ENCODE measurements around the gene PTPRJ. TPM values are rescaled to one million over a fixed set of nuclear protein-coding genes. Genes with fewer than 3 reads are reported as not detected.

Gene PTPRJ
- total RNA-seq, 1 donor from 2014 or later = 5.9 TPM

DNA sequence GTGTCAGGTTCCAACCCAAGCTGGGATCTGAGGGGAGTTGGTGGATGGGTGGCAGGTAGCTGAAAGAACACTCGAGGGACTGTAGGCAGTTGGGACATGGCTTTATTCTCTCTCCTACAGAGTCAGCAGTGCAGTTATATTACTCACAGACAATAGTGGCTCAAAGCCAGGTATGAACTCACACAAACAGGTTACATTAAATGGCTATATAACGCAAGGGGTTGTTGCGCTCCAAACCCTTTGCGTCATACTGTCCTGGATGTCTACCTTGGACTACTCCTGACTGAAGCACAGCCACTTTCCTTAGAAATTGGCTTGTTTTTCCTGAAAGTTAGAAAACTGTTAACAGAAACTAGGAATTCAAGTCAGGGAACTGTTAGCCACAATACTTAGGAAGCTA, 169.9 kb downstream of the PTPRJ start:
- Histone ChIP-seq H3K4me3 (no peak overlapping the region), H3K36me3 (peaks cover 4 to 17% of the 10 kb centered on the region in 2 donors), H3K9me3 (peaks cover 0 to 4% of the 10 kb centered on the region in 2 donors), H3K27ac (no peak overlapping the region), H3K4me1 (no peaks in the 10 kb centered on the region), H3K27me3 (no peaks in the 10 kb centered on the region)
- TF ChIP-seq, protein P1, sequence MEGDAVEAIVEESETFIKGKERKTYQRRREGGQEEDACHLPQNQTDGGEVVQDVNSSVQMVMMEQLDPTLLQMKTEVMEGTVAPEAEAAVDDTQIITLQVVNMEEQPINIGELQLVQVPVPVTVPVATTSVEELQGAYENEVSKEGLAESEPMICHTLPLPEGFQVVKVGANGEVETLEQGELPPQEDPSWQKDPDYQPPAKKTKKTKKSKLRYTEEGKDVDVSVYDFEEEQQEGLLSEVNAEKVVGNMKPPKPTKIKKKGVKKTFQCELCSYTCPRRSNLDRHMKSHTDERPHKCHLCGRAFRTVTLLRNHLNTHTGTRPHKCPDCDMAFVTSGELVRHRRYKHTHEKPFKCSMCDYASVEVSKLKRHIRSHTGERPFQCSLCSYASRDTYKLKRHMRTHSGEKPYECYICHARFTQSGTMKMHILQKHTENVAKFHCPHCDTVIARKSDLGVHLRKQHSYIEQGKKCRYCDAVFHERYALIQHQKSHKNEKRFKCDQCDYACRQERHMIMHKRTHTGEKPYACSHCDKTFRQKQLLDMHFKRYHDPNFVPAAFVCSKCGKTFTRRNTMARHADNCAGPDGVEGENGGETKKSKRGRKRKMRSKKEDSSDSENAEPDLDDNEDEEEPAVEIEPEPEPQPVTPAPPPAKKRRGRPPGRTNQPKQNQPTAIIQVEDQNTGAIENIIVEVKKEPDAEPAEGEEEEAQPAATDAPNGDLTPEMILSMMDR (IDR thresholded peaks at IDR 0.05) = no peak
- no peak for DNase-seq (ENCODE audit: low spot score in 2 of 2)
- intact Hi-C loops (cut with DNase I) = no loop called here

DNA sequence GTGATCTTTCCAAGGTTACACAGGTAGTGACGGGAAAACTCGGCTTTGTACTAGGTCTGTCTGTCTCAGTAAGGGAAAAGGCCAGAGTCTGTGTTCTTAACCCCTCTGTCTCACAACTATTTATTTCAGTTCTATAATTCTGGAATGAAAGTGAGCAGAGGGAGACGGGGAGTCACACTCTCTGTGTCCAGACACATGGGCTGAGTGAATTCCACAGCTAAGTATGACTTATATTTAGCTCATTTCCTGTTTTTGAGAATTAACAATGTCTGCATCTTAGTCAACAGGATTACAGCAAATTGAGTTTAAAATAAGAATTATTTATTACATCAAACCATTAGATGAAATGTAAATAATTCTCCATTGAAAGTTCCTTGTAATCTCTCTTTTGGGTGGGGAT, 173.8 kb downstream of the PTPRJ start:
- H3K27ac ChIP-seq = no peak overlapping the region
- H3K27me3 ChIP-seq = no peaks in the 10 kb centered on the region
- TF ChIP-seq, protein P1 (IDR thresholded peaks at IDR 0.05) = no peak
- intact Hi-C loops (cut with DNase I) = no loop called here
- no peak for DNase-seq (ENCODE audit: low spot score in 2 of 2)
- peaks cover 0 to 4% of the 10 kb centered on the region in 2 donors for H3K9me3 ChIP-seq
- H3K4me1 ChIP-seq = no peaks in the 10 kb centered on the region
- no peak overlapping the region for H3K4me3 ChIP-seq
- H3K36me3 ChIP-seq = peaks cover 8 to 28% of the 10 kb centered on the region in 2 donors

DNA sequence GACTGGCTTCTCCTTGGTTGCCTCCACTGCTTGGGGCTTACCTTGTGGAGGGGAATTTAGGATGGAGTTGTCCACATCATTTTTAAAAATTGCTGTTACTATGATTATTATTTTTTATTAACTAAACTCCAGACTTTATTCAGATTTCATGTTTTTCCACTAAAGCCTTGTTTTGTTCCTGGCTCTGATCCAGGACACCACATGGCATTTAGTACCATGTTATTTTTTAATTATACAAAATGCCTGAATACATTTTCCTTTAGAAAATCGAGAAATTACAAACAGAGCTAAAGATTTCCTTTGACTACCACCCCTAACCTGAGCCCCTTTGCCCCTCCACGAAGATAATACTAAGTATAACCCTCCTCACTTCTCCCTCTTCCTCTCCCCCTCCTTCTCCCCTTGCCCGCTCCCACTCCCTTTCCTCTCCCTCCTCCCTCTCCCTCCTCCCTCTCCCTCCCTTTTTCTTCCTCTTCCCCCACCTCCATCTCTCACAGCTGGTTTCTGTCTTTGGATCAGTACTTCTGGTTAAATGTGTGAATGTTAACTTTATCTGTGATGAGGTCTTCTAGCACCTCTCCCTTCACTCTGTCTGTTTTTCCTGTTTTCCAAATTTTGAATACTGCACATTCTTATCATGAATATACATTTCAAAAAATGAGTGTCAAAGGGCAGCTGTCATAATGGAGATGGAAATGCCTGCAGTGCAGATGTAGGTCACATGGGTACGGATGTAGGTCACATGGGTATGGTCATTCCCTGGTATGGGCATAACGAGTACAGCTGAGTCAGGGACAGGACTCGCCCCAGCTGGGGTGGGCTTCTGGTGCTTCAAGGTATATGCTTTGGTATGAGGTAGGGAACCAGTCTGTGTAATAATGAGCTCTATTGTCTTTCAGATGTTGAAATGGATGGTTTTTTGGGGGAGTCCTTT, 181.9 kb downstream of the PTPRJ start:
- TF ChIP-seq, protein P1 (IDR thresholded peaks at IDR 0.05) = no peak
- Histone ChIP-seq H3K36me3 (peaks cover 3% of the 10 kb centered on the region in 2 donors), H3K4me1 (no peaks in the 10 kb centered on the region)

DNA sequence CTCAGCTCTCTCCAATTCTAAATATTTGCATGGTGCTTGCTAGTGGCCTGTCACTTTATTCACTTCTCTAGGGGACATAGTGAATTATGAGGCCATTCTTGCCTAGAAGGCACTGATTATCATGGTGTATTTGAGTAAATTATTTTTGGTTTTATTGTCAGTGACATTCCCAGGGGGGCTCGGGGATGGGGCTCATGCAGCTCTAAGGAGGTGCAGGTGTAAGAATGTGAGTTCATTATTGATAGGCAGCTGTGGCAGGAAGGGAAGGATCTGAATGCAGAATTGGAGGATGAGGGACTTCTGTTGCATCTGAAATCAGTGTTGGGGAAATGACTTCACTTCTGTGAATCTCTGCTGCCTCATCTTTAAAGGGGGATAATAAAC, 182.5 kb downstream of the PTPRJ start:
- H3K27ac ChIP-seq = no peak overlapping the region
- TF ChIP-seq, protein P1 (IDR thresholded peaks at IDR 0.05) = no peak
- intact Hi-C loops (cut with DNase I) = no loop called here

More for the DNA sequence above, 181.9 kb downstream of the PTPRJ start:
- Histone ChIP-seq H3K27ac (no peak overlapping the region), H3K27me3 (no peaks in the 10 kb centered on the region), H3K4me3 (no peak overlapping the region), H3K9me3 (no peaks in the 10 kb centered on the region)
- no peak for DNase-seq (ENCODE audit: low spot score in 2 of 2)
- intact Hi-C loops (cut with DNase I) = no loop called here

DNA sequence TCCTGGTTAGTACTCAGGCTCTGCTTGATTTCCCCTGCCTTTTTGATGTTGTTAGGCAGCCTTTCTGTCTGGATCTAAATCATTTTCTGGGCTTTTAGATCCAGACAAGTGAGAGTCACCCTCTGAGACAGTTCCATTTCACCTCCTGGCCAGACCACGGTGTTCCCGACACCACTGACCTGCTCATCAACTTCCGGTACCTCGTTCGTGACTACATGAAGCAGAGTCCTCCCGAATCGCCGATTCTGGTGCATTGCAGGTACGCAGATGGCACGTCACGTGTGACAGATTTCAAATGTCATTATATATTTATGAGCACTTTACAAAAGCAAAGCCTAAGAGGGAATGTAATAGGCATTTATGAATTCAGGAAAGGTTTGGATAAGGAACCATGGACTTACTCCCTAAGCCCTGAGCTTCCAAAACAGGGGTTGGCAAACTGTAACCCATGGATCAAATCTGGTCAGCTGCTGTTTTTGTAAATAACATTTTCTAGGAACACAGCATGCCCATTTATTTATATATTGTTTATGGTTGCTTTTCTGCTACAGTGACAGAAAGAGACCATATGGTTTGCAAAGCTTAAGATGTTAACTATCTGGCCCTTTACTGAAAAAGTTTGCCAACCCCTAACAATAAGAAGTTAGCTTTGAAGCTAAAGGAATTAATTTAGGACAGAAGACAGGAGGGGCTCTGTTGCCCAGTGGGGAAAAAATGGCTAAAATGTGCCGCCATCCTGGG, 183.2 kb downstream of the PTPRJ start:
- Histone ChIP-seq H3K9me3 (no peaks in the 10 kb centered on the region), H3K4me3 (no peak overlapping the region), H3K27ac (no peak overlapping the region), H3K36me3 (peaks cover 3% of the 10 kb centered on the region in 2 donors), H3K4me1 (no peaks in the 10 kb centered on the region), H3K27me3 (no peaks in the 10 kb centered on the region)
- intact Hi-C loops (cut with DNase I) = no loop called here
- TF ChIP-seq, protein P1 (IDR thresholded peaks at IDR 0.05) = no peak
- no peak for DNase-seq (ENCODE audit: low spot score in 2 of 2)

More for the DNA sequence above, 182.5 kb downstream of the PTPRJ start:
- no peaks in the 10 kb centered on the region for H3K27me3 ChIP-seq
- H3K4me3 ChIP-seq = no peak overlapping the region
- no peaks in the 10 kb centered on the region for H3K9me3 ChIP-seq
- H3K4me1 ChIP-seq = no peaks in the 10 kb centered on the region
- no peak for DNase-seq (ENCODE audit: low spot score in 2 of 2)
- H3K36me3 ChIP-seq = peaks cover 3% of the 10 kb centered on the region in 2 donors

Data from ascending aorta (tissue), 2 donors.